GM19023 (cell line): Measurements from ENCODE around the gene ITGB1BP2.
"Not testable (repeated sequence)": the region's sequence is repeated elsewhere in the genome, so short reads cannot be mapped to it uniquely, and the experiment has no call there.

Experiments
- ATAC-seq: cut with Tn5 transposase; IDR thresholded peaks from one replicate; pipeline ENCODE4 v1.9.1; 2021; ENCODE audit warnings: mild to moderate bottlenecking, moderate library complexity; ENCODE audit not compliant: unreplicated experiment

The ITGB1BP2 gene

GRCh38 chrX:71301195-71301924 is at the start of gene ITGB1BP2:
TSS of gene ITGB1BP2 (plus strand) at chrX:71301750. CDS start at chrX:71301807, 57 bp downstream.
- no peak for ATAC-seq

- ATAC-seq, result no peak
Measured at GRCh38 chrX:71252221-71252620, 49.3 kb upstream of the ITGB1BP2 start.

- no peak for ATAC-seq
Measured at GRCh38 chrX:71253253-71254091, 48.1 kb upstream of the ITGB1BP2 start.

GRCh38 chrX:71254092-71254963 is 47.2 kb upstream of the ITGB1BP2 start, which contains the start of gene ZMYM3:
TSS of gene ZMYM3 (minus strand) at chrX:71254140. CDS start at chrX:71253255, 885 bp downstream.
- peak; percentile 83 for ATAC-seq

GRCh38 chrX:71256051-71256450 is 45.5 kb upstream of the ITGB1BP2 start:
- no peak for ATAC-seq

- no peak for ATAC-seq
Measured at GRCh38 chrX:71256856-71257255, 44.7 kb upstream of the ITGB1BP2 start.

GRCh38 chrX:71268624-71269023 is 32.9 kb upstream of the ITGB1BP2 start:
- not testable (repeated sequence) for ATAC-seq

GRCh38 chrX:71269801-71270395 is 31.7 kb upstream of the ITGB1BP2 start:
- ATAC-seq, result no peak

- ATAC-seq, result not testable (repeated sequence)
Measured at GRCh38 chrX:71272313-71272712, 29.2 kb upstream of the ITGB1BP2 start.

GRCh38 chrX:71281300-71281699 is 20.2 kb upstream of the ITGB1BP2 start:
- not testable (repeated sequence) for ATAC-seq

GRCh38 chrX:71282514-71283402 is 18.8 kb upstream of the ITGB1BP2 start:
- peak; percentile 31 for ATAC-seq

GRCh38 chrX:71283403-71284143 is 18.0 kb upstream of the ITGB1BP2 start, which contains the start of gene NONO:
TSS of gene NONO (plus strand) at chrX:71283635. CDS start at chrX:71290638, 7,003 bp downstream.
- peak; percentile 86 for ATAC-seq

- ATAC-seq, result no peak
Measured at GRCh38 chrX:71285929-71286328, 15.6 kb upstream of the ITGB1BP2 start.

- ATAC-seq, result no peak
Measured at GRCh38 chrX:71291381-71291780, 10.2 kb upstream of the ITGB1BP2 start.

- no peak for ATAC-seq
Measured at GRCh38 chrX:71292669-71293365, 8.7 kb upstream of the ITGB1BP2 start.

GRCh38 chrX:71296806-71297205 is 4.7 kb upstream of the ITGB1BP2 start:
- ATAC-seq, result no peak

GRCh38 chrX:71298119-71298518 is 3.4 kb upstream of the ITGB1BP2 start:
- ATAC-seq, result no peak

- not testable (repeated sequence) for ATAC-seq
Measured at GRCh38 chrX:71300064-71300463, 1.5 kb upstream of the ITGB1BP2 start.
